Measurements from ENCODE around the gene SLC19A1. TPM values are rescaled to one million over a fixed set of nuclear protein-coding genes. Genes with fewer than 3 reads are reported as not detected.

The SLC19A1 gene
- total RNA-seq, 1 donor from 2014 or later = 6.5 TPM

GRCh38 chr21:45541221-45542039, 810 bp downstream of the SLC19A1 start:
- peak overlapping the region; percentile 59 for H3K4me3 Mint-ChIP-seq (ENCODE audit: unreplicated experiment)
- no peaks in the 10 kb centered on the region for H3K9me3 Mint-ChIP-seq (ENCODE audit: low read depth)
- no peaks in the 10 kb centered on the region for H3K4me1 Mint-ChIP-seq (ENCODE audit: low read depth)
- H3K27ac Mint-ChIP-seq (ENCODE audit: unreplicated experiment) = peak overlapping the region; percentile 32
- no peaks in the 10 kb centered on the region for H3K27me3 Mint-ChIP-seq (ENCODE audit: low read depth)
- no peaks in the 10 kb centered on the region for H3K36me3 Mint-ChIP-seq (ENCODE audit: low read depth)
- TF ChIP-seq CTCF (IDR thresholded peaks at IDR 0.05) = no peak
- DNase-seq (ENCODE audit: low spot score) = peak; percentile 91

GRCh38 chr21:45540601-45540970, 1.7 kb downstream of the SLC19A1 start:
- Mint-ChIP-seq H3K36me3 (ENCODE audit: low read depth) (peaks cover 1% of the 10 kb centered on the region), H3K4me1 (ENCODE audit: low read depth) (no peaks in the 10 kb centered on the region), H3K27ac (ENCODE audit: unreplicated experiment) (no peak overlapping the region), H3K4me3 (ENCODE audit: unreplicated experiment) (no peak overlapping the region), H3K27me3 (ENCODE audit: low read depth) (no peaks in the 10 kb centered on the region), H3K9me3 (ENCODE audit: low read depth) (no peaks in the 10 kb centered on the region)
- DNase-seq (ENCODE audit: low spot score) = peak; percentile 71
- no peak for TF ChIP-seq CTCF (IDR thresholded peaks at IDR 0.05)

- no peaks in the 10 kb centered on the region for H3K9me3 Mint-ChIP-seq (ENCODE audit: low read depth)
- H3K27me3 Mint-ChIP-seq (ENCODE audit: low read depth) = no peaks in the 10 kb centered on the region
- no peaks in the 10 kb centered on the region for H3K4me1 Mint-ChIP-seq (ENCODE audit: low read depth)
- DNase-seq (ENCODE audit: low spot score) = peak; percentile 70
- no peak overlapping the region for H3K27ac Mint-ChIP-seq (ENCODE audit: unreplicated experiment)
- no peak for TF ChIP-seq CTCF (IDR thresholded peaks at IDR 0.05)
- H3K36me3 Mint-ChIP-seq (ENCODE audit: low read depth) = peaks cover 1% of the 10 kb centered on the region
- no peak overlapping the region for H3K4me3 Mint-ChIP-seq (ENCODE audit: unreplicated experiment)
These were observed 2.2 kb downstream of the SLC19A1 start for GRCh38 chr21:45539796-45540600.

- no peak overlapping the region for H3K4me3 Mint-ChIP-seq (ENCODE audit: unreplicated experiment)
- no peaks in the 10 kb centered on the region for H3K9me3 Mint-ChIP-seq (ENCODE audit: low read depth)
- peak; percentile 76 for DNase-seq (ENCODE audit: low spot score)
- H3K36me3 Mint-ChIP-seq (ENCODE audit: low read depth) = peaks cover 1% of the 10 kb centered on the region
- H3K27me3 Mint-ChIP-seq (ENCODE audit: low read depth) = no peaks in the 10 kb centered on the region
- no peak for TF ChIP-seq CTCF (IDR thresholded peaks at IDR 0.05)
- H3K4me1 Mint-ChIP-seq (ENCODE audit: low read depth) = peaks cover 5% of the 10 kb centered on the region
- H3K27ac Mint-ChIP-seq (ENCODE audit: unreplicated experiment) = no peak overlapping the region
These were observed 3.0 kb downstream of the SLC19A1 start for GRCh38 chr21:45539046-45539795.
